H1 (cell line): ENCODE results near the gene TET1. TPM values are rescaled to one million over a fixed set of nuclear protein-coding genes. Genes with fewer than 3 reads are reported as not detected.

Source experiments
- CTCF ChIA-PET: fragments of 300-600 bp; sonication (Branson Sonifier 250); formaldehyde crosslinking; loops from one replicate; lab custom pipeline; 2021; ENCODE audit not compliant: partially characterized antibody; lab: Charles Lee
- POLR2A ChIA-PET: fragments of 300-600 bp; sonication (Branson Sonifier 250); formaldehyde crosslinking; loops from one replicate; lab custom pipeline; 2021; ENCODE audit warnings: inconsistent platforms; ENCODE audit not compliant: partially characterized antibody; lab: Charles Lee
- DNase-seq, 2 experiments: peaks; one replicate each; pipeline versions ENCODE4 v3.0.0 to v3.0.0-alpha.2; 2010 to 2022; ENCODE audit warnings: low spot score in 2 of 2, low read depth in 1 of 2, mixed read lengths in 1 of 2
- FAIRE-seq: peaks from 2 replicates; lab custom pipeline; 2011; peaks lifted over from hg19 to GRCh38; lab: Jason Lieb, UNC
- H2AFZ ChIP-seq: 2 replicates; pipeline ENCODE4 v1.8.1; 2012; ENCODE audit warnings: low read length, inconsistent platforms
- H2AK5ac ChIP-seq: 2 replicates; pipeline ENCODE4 v1.6.1; 2013; ENCODE audit warnings: low read depth, low read length
- H2BK120ac ChIP-seq: replicated peaks from 2 replicates; pipeline ENCODE3; 2013; ENCODE audit warnings: low read depth, low read length, inconsistent platforms
- H2BK12ac ChIP-seq: 2 replicates; pipeline ENCODE4 v1.6.1; 2013; ENCODE audit warnings: low read depth, low read length
- H2BK15ac ChIP-seq: 2 replicates; pipeline ENCODE4 v1.6.1; 2013; ENCODE audit warnings: low read length
- H2BK20ac ChIP-seq: 2 replicates; pipeline ENCODE4 v1.6.1; 2013; ENCODE audit warnings: low read length
- H2BK5ac ChIP-seq: 2 replicates; pipeline ENCODE4 v1.6.1; 2013; ENCODE audit warnings: low read depth, low read length
- H3K14ac ChIP-seq: 2 replicates; pipeline ENCODE4 v1.6.1; 2013; ENCODE audit warnings: inconsistent platforms; ENCODE audit not compliant: insufficient read length
- H3K18ac ChIP-seq: 2 replicates; pipeline ENCODE4 v1.6.1; 2013; ENCODE audit warnings: low read length; ENCODE audit errors: extremely low read depth
- H3K23ac ChIP-seq: 2 replicates; pipeline ENCODE4 v1.6.1; 2013; ENCODE audit warnings: inconsistent platforms; ENCODE audit not compliant: insufficient read length
- H3K23me2 ChIP-seq: 2 replicates; pipeline ENCODE4 v1.6.1; 2013; ENCODE audit warnings: low read depth, low read length
- H3K27ac ChIP-seq: 2 replicates; pipeline ENCODE4 v1.6.1; 2011; ENCODE audit warnings: low read depth, low read length, inconsistent platforms
- H3K27me3 ChIP-seq, 4 experiments: replicated peaks in 1 of 4; 1 replicate in 1 of 4; 2 replicates in 3 of 4; pipeline versions ENCODE4 v1.6.1 to v1.8.1; 2011 to 2013; ENCODE audit warnings: low read length in 3 of 4, mild to moderate bottlenecking in 3 of 4, inconsistent platforms in 2 of 4, mixed read lengths in 2 of 4, moderate library complexity in 1 of 4; ENCODE audit not compliant: control insufficient read depth in 3 of 4, insufficient read depth in 3 of 4; ENCODE audit errors: extremely low read depth in 1 of 4
- H3K36me3 ChIP-seq, 4 experiments: 2 replicates each; pipeline versions ENCODE4 v1.6.1 to v1.8.1; 2011 to 2013; ENCODE audit warnings: mild to moderate bottlenecking in 4 of 4, low read length in 3 of 4, moderate library complexity in 2 of 4, control low read depth in 1 of 4, inconsistent platforms in 1 of 4; ENCODE audit not compliant: insufficient read depth in 4 of 4, control insufficient read depth in 2 of 4
- H3K4ac ChIP-seq: replicated peaks from 2 replicates; pipeline ENCODE3; 2013; ENCODE audit warnings: low read length, low read depth, mixed read lengths, inconsistent platforms; ENCODE audit not compliant: insufficient read length
- H3K4me1 ChIP-seq, 4 experiments: replicated peaks in 1 of 4; 1 replicate in 1 of 4; 2 replicates in 3 of 4; pipeline versions ENCODE4 v1.6.1 to v1.8.1; 2011 to 2013; ENCODE audit warnings: low read length in 3 of 4, inconsistent platforms in 2 of 4, mixed read lengths in 1 of 4; ENCODE audit not compliant: insufficient read depth in 4 of 4, control insufficient read depth in 3 of 4
- H3K4me2 ChIP-seq, 2 experiments: 2 replicates each; pipeline versions ENCODE4 v1.6.1 to v1.8.1; 2011 to 2013; ENCODE audit warnings: low read depth in 2 of 2, low read length in 2 of 2, control low read depth in 1 of 2, inconsistent platforms in 1 of 2, mild to moderate bottlenecking in 1 of 2; ENCODE audit not compliant: insufficient read depth in 1 of 2
- H3K4me3 ChIP-seq, 4 experiments: fragments of 200-600, 300-600 bp in 1 of 4; sonication (generic), shearing (Covaris generic), sonication (Bioruptor Twin) in 1 of 4; 2 replicates each; pipeline versions ENCODE4 v1.5.1 to v1.8.1; 2011 to 2016; ENCODE audit warnings: low read length in 4 of 4, low read depth in 3 of 4, control low read depth in 2 of 4, inconsistent platforms in 2 of 4, mild to moderate bottlenecking in 2 of 4, mixed read lengths in 1 of 4, moderate library complexity in 1 of 4; ENCODE audit not compliant: insufficient read depth in 2 of 4; ENCODE audit errors: extremely low read depth in 1 of 4
- H3K56ac ChIP-seq: replicated peaks from 2 replicates; pipeline ENCODE3; 2013; ENCODE audit warnings: low read depth, mild to moderate bottlenecking, mixed read lengths, low read length, inconsistent platforms; ENCODE audit not compliant: insufficient read length
- H3K79me1 ChIP-seq: 2 replicates; pipeline ENCODE4 v1.6.1; 2013; ENCODE audit warnings: low read depth, low read length, control low read depth
- H3K79me2 ChIP-seq, 2 experiments: 2 replicates each; pipeline versions ENCODE4 v1.6.1 to v1.8.1; 2012 to 2013; ENCODE audit warnings: low read length in 2 of 2, mild to moderate bottlenecking in 2 of 2, inconsistent platforms in 1 of 2; ENCODE audit not compliant: insufficient read depth in 2 of 2, control insufficient read depth in 1 of 2
- H3K9ac ChIP-seq, 4 experiments: replicated peaks in 1 of 4; 1 replicate in 1 of 4; 2 replicates in 3 of 4; pipeline versions ENCODE4 v1.6.1 to v1.8.1; 2011 to 2013; ENCODE audit warnings: low read depth in 3 of 4, low read length in 3 of 4, control low read depth in 2 of 4, mild to moderate bottlenecking in 2 of 4, moderate library complexity in 2 of 4, inconsistent platforms in 1 of 4; ENCODE audit errors: extremely low read depth in 1 of 4
- H3K9me3 ChIP-seq, 2 experiments: 2 replicates each; pipeline versions ENCODE4 v1.6.1 to v1.8.1; 2012 to 2013; ENCODE audit warnings: mild to moderate bottlenecking in 2 of 2, moderate library complexity in 2 of 2, control low read depth in 1 of 2, inconsistent platforms in 1 of 2, low read depth in 1 of 2, low read length in 1 of 2, mixed read lengths in 1 of 2; ENCODE audit not compliant: insufficient read depth in 2 of 2
- H4K20me1 ChIP-seq, 2 experiments: replicated peaks in 1 of 2; 2 replicates each; pipeline versions ENCODE3 to v1.8.1; 2011 to 2013; ENCODE audit warnings: inconsistent platforms in 2 of 2, low read length in 2 of 2, mild to moderate bottlenecking in 1 of 2; ENCODE audit not compliant: insufficient read depth in 2 of 2, control insufficient read depth in 1 of 2
- H4K5ac ChIP-seq: 2 replicates; pipeline ENCODE4 v1.6.1; 2013; ENCODE audit warnings: low read length, low read depth, mixed read lengths, inconsistent platforms; ENCODE audit not compliant: insufficient read length
- H4K8ac ChIP-seq: 2 replicates; pipeline ENCODE4 v1.8.0; 2013; ENCODE audit warnings: mild to moderate bottlenecking, moderate library complexity, low read length, inconsistent platforms; ENCODE audit not compliant: insufficient read depth; ENCODE audit errors: extremely low read depth
- H4K91ac ChIP-seq: replicated peaks from 2 replicates; pipeline ENCODE3; 2013; ENCODE audit warnings: low read length, mixed read lengths, inconsistent platforms; ENCODE audit not compliant: insufficient read length
- BACH1 ChIP-seq: IDR thresholded peaks from 2 replicates; pipeline ENCODE4 v1.6.1; 2012; ENCODE audit warnings: low read length, improper control_type of control experiment
- CBX5 ChIP-seq: fragments of 300-800, 300-1000 bp; sonication (generic); IDR thresholded peaks from 2 replicates; pipeline ENCODE4 v1.7.1; 2016; ENCODE audit warnings: antibody characterized with exemption, low read length, low read depth
- CBX8 ChIP-seq: fragments of 300-800, 300-1000 bp; sonication (generic); IDR thresholded peaks from 2 replicates; pipeline ENCODE4 v1.7.1; 2016; ENCODE audit warnings: low read depth, low read length, borderline replicate concordance
- E2F6 ChIP-seq: IDR thresholded peaks from 2 replicates; pipeline ENCODE4 v1.6.1; 2012; ENCODE audit warnings: inconsistent platforms
- JUN ChIP-seq: IDR thresholded peaks from 2 replicates; pipeline ENCODE4 v1.6.1; 2011; ENCODE audit warnings: low read depth, mild to moderate bottlenecking, improper control_type of control experiment, low read length
- KDM1A ChIP-seq: fragments of 200-600, 300-600 bp; sonication (generic); IDR thresholded peaks from 2 replicates; pipeline ENCODE4 v1.7.1; 2016; ENCODE audit warnings: mild to moderate bottlenecking, low read length, borderline replicate concordance
- NANOG ChIP-seq: IDR thresholded peaks from 2 replicates; pipeline ENCODE4 v1.6.1; 2011; ENCODE audit warnings: low read length, low read depth, mild to moderate bottlenecking, inconsistent platforms; ENCODE audit not compliant: insufficient read depth, poor library complexity, severe bottlenecking
- SAP30 ChIP-seq: fragments of 300-600 bp; sonication (generic); IDR thresholded peaks from 2 replicates; pipeline ENCODE4 v1.7.1; 2012; ENCODE audit warnings: low read length, moderate library complexity, mild to moderate bottlenecking, inconsistent platforms; ENCODE audit not compliant: insufficient read depth, insufficient replicate concordance
- SP2 ChIP-seq: IDR thresholded peaks from 2 replicates; pipeline ENCODE4 v1.6.1; 2012; ENCODE audit warnings: mild to moderate bottlenecking, low read length, inconsistent platforms
- TAF1 ChIP-seq: IDR thresholded peaks from 2 replicates; pipeline ENCODE4 v1.6.1; 2011; ENCODE audit warnings: mild to moderate bottlenecking, low read depth, low read length
- TAF7 ChIP-seq: optimal IDR thresholded peaks from 2 replicates; pipeline ENCODE3; 2011; ENCODE audit warnings: low read depth, mild to moderate bottlenecking, inconsistent platforms, low read length, moderate library complexity, borderline replicate concordance
- TBP ChIP-seq: IDR thresholded peaks from 2 replicates; pipeline ENCODE4 v1.6.1; 2011; ENCODE audit warnings: low read depth, low read length, improper control_type of control experiment
- TEAD4 ChIP-seq: IDR thresholded peaks from 2 replicates; pipeline ENCODE4 v1.6.1; 2012; ENCODE audit warnings: low read depth, low read length, inconsistent platforms, mixed read lengths
- WGBS, 2 experiments: shearing (Covaris generic) in 1 of 2; methylation state at CpG; one replicate each; pipeline versions ENCODE4 v1.1.6 to v1.1.7; 2013 to 2015; ENCODE audit warnings: low lambda C conversion rate in 2 of 2, mixed read lengths in 2 of 2, inconsistent platforms in 1 of 2, low coverage in 1 of 2, missing lambda C conversion rate in 1 of 2; ENCODE audit not compliant: insufficient replicate concordance in 2 of 2, insufficient coverage in 1 of 2, insufficient read length in 1 of 2; ENCODE audit errors: extremely low coverage in 1 of 2, missing lambda C conversion rate in 1 of 2; 5-methylcytosine and 5-hydroxymethylcytosine counted together
- polyA plus RNA-seq, 7 experiments: library from polyadenylated mRNA; depleted of rRNA in 3 of 7; stranded (reverse) in 5 of 7; unstranded in 2 of 7; fragments of >200 nt in 5 of 7; fragments of 200-250 nt in 2 of 7; gene quantifications; 1 replicate in 5 of 7; 2 replicates in 1 of 7; 4 replicates in 1 of 7; pipeline versions ENCODE4 v1.2.1 to v1.2.3, GENCODE V29; 2011 to 2013; ENCODE audit warnings: missing spikeins in 2 of 7, mixed read lengths in 2 of 7
- total RNA-seq: library from RNA; stranded (reverse); fragmentation: NEBNext Ultra II Directional; extraction: Animal tissue kit (Norgen Biotek cat#: 25700); gene quantifications from 2 replicates; pipeline ENCODE4 v1.2.1, GENCODE V29; 2021

Gene TET1
- total and polyA plus RNA-seq, 2 of the 8 experiments (the other 6 are each of a cell fraction or from before 2014, with no cell fraction given): 15.2 to 69.3 TPM

- FAIRE-seq (no peak), DNase-seq (no peak)
- Histone ChIP-seq H3K27me3 (no peaks in the 10 kb centered on the region), H2BK12ac (no peak overlapping the region), H2AFZ (no peak overlapping the region), H3K23me2 (no peaks in the 10 kb centered on the region), H2BK5ac (no peak overlapping the region), H2AK5ac (no peak overlapping the region), H2BK15ac (no peak overlapping the region), H3K56ac (no peak overlapping the region), H3K4me3 (no peak overlapping the region), H3K9me3 (no peaks in the 10 kb centered on the region), H3K27ac (no peak overlapping the region), H3K23ac (no peak overlapping the region), H3K9ac (no peak overlapping the region), H2BK120ac (no peak overlapping the region), H4K5ac (no peak overlapping the region), H3K4me2 (no peak overlapping the region), H3K18ac (no peak overlapping the region), H3K4me1 (peaks cover 0 to 4% (median 0%) of the 10 kb centered on the region in 4 experiments; a peak in 3 of 7 replicates), H4K91ac (no peak overlapping the region), H3K36me3 (peaks cover 0 to 19% (median 3%) of the 10 kb centered on the region in 4 experiments; a peak in 4 of 8 replicates), H3K14ac (no peak overlapping the region), H4K20me1 (peaks cover 0 to 6% of the 10 kb centered on the region in 2 experiments), H3K4ac (no peak overlapping the region), H3K79me1 (peaks cover 3% of the 10 kb centered on the region; the same call in 1 of the 2 replicates), H4K8ac (no peak overlapping the region), H2BK20ac (no peak overlapping the region), H3K79me2 (peaks cover 0 to 52% of the 10 kb centered on the region in 2 experiments; a peak in 3 of 4 replicates)
- POLR2A ChIA-PET: interaction anchor here (1.2 kb wide), 1 partner anchor 47 kb away, joined by 3 read pairs; the partner anchor contains the start of gene TET1
- CTCF ChIA-PET: interaction anchor here (0.6 to 1.2 kb wide), 3 partner anchors 28 to 239 kb away, joined by 3 to 4 read pairs (median 4); no protein-coding TSS in a partner anchor
- 87% methylated on average over 5 of the region's 5 CpGs; no CpG with 5 or more reads in 1 of the 2 experiments for WGBS, 2 experiments
- TF ChIP-seq BACH1: no peak
- TF ChIP-seq SAP30: no peak
- TF ChIP-seq E2F6: no peak
- TF ChIP-seq CBX5: no peak
- TF ChIP-seq TEAD4: no peak
- TF ChIP-seq KDM1A: no peak
- no peak for TF ChIP-seq NANOG
- TF ChIP-seq TBP: no peak
- no peak for TF ChIP-seq TAF7
- no peak for TF ChIP-seq SP2
- no peak for TF ChIP-seq CBX8
- TF ChIP-seq JUN: no peak
- no peak for TF ChIP-seq TAF1
These were observed 46.8 kb downstream of the TET1 start for GRCh38 chr10:68606918-68607317.
